Right forelimb (tissue), 1 donor: ENCODE measurements around the gene PPP1R9B.

Experiments
- DNase-seq: peaks from one replicate; pipeline ENCODE4 v3.0.0-alpha.2; 2018

Gene PPP1R9B

GRCh38 chr17:50141026-50141744 lies 9.3 kb downstream of the PPP1R9B start:
- no peak for DNase-seq

DNA sequence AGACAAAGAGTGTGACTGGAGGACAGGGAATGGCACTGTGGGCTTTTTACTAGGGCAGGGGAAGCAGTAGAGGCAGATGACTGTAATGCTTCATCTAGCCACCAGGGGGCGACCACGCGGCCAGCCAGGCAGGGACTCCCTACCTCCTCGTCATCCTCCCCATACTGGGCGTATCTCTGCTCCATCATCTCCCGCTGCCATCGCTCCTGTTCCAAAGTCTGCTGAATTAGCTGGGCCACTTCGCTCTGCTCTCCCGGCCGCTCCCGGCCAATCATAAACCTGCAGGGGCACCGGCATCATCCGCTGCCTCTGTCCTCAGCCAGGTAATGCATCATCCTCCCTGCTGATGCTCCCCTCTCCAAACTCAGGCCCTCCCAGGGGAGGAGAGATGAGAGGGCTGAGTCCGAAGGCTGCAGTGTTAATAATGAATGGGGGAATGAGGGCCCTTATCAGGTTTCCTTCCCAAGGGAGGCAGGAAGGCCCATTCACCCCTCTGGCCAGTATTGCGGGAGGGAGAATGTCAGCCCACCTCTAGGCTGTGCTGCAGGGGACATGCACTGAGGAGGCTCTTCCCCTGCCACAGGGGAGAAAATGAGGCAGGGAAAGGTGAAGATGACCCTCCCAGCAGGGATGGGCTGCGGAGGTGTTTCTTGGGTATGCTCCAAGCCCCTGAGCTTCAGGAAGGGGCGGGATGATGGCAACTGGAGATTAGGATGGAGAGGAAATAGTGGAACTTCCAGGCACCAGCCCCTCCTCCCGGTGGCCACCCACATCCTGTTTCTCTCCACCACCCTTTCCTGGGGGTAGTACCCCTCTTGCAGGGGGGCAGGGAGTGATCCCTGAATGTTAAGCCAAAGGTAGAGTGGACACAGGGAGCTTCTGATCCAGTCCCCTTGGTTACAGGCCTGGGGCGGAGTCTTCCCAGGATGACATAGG lies 10.3 kb downstream of the PPP1R9B start:
- DNase-seq, result peak; percentile 79

DNA sequence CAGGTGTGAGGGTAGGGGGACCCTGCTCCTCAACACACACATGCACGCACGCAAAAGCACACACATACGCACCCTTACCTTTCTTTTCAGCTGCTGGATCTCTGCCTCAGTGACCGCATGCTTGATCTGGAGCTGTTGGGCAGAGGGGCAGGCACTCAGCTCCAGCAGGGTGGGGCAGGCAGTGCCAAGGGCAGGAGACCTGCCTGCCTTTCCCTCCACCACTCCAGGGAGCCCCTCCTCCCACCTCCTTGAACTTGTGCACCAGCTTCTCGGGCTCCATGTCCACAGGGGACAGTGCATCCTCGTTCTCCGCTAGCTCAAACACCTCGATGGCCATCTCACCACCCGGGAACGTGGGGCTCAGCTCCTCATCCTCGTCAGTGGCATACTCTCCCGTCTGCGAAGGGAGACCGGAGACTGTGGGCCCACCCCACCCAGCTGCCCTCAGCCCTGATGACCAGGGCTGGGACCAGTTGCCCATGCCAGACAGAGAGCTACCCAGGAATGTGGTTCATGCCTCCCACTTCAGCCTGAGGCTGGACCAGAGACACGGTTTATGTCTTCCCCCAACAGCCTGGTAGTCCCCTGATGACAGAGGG lies 11.2 kb downstream of the PPP1R9B start:
- no peak for DNase-seq

- no peak for DNase-seq
Measured at GRCh38 chr17:50137042-50137441, 13.4 kb downstream of the PPP1R9B start.

DNA sequence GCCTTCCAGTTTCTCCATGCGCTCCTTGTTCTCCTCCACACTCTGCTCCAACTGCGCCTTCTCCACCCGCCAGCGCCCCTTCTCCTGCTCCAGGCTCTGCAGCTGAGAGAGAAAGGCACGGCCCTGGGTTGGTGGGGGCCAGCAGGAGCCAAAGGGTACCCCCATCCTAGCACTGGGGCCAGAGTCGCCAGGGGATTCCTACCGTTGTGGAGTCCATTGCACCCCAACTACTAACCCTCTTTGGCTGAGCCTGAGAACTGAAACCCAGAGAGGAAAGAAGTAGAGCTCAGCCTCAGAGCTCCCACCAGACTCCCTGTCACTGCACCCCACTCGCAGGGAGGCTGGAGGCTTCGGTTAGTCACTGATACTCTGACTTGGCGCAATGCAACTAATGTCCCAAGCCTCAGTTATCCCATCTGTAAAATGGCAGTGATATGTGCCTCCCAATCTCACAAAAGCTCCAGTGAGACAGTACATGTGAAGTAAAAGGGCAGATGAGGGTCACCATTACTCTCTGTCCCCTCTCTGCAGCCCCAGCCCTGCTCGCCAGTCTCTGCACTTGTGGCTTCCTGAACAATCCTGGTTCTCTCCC lies 14.3 kb downstream of the PPP1R9B start:
- no peak for DNase-seq

GRCh38 chr17:50135316-50136095 lies 15.0 kb downstream of the PPP1R9B start:
- DNase-seq, result no peak

DNA sequence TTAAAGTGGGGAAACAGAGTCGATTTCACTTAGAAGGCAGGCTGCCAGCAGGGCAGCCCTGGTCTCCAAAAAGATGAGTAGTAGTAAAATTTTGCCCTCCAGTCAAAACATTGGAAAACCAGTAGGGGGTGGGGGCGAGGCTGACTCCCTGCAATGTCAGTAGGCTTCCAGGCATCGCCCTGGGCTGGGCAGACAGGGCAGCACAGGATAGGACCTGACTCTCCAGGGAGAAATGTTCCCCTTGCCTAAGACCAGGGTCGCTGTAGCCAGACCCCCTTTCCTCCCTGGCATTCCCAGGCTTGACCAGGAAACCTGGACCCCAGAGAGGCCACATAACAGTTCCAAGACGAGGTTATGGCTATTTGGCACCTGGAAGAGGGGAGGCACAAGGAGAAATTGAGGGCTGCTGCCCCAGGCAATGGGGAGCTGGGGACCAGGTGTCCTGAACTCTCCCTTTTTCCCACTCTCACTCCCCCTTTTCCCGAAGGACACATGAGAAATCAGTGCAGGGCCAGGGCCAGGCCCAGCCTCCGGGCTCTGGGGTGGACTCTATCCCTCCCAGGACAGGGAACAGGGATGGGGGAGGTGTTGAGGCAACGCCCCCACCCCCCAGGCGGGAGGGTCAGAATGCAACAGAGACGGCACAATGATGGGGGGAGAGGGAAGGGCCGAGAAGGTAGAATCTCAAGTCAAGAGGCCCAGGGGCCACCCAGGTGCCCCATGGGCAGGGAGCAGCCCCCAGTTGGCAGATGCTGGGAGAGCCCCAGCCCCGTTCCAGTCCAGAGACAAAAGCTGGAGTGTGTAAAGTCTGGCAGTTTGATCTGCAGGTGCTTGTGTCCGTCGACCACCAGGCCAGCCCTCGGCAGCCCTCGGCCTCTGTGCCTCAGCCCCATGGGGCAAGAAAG lies 16.0 kb downstream of the PPP1R9B start:
- DNase-seq, result no peak

DNA sequence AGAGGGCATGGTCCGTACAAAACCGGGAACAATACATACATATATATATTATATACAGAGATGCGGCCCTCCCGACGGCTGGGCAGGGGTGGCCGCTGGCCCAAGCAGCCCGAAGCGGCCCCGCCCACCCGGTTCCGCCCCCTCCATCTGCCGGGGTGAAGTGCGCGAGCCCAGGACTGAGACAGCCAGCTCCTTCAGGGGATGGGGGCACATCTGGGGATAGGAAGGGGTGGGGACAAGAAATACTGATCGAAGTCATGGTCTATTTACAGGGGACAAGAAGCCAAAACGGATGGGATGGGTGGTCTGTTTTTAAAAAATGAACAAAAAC lies 16.7 kb downstream of the PPP1R9B start:
- no peak for DNase-seq

GRCh38 chr17:50133028-50133768 lies 17.3 kb downstream of the PPP1R9B start:
- DNase-seq, result no peak

DNA sequence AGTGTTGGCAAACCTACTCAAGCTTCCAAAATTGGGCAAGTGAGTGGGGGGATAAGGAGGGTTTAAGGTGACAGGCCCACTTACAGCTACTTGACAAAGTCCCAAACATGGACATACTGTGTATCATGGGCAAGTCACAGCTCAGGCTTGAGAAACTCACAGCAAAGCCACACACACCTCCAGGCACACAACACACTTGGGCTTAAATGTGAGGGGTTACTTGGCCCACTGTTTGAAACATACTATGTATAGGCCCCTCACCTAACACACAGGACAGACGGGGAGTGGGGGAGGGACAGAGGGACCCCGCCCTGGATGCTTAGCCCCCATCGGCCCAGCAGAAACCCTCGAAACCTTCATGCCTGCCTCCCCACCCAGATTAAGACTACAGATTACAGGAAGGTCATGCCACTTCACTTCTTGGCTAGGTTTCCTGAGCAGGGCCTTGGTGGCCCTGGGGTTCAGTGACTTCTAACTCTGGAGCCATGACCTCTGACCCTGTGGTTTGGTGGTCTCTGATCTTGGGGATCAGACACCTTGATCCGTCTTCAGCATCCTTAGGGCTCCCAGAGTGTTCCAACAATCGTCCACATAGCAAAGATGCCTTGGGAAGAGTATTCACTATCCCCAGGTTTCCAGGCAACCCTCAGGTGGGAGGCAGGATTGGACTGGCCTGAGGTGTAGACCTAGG lies 18.2 kb downstream of the PPP1R9B start:
- no peak for DNase-seq

- DNase-seq, result no peak
Measured at GRCh38 chr17:50130559-50131305, 19.7 kb downstream of the PPP1R9B start.

GRCh38 chr17:50129728-50130558 lies 20.5 kb downstream of the PPP1R9B start, which contains the start of gene SAMD14:
TSS of gene SAMD14 (minus strand) at chr17:50130160. CDS start at chr17:50124959, 5,201 bp downstream.
- DNase-seq, result peak; percentile 73

DNA sequence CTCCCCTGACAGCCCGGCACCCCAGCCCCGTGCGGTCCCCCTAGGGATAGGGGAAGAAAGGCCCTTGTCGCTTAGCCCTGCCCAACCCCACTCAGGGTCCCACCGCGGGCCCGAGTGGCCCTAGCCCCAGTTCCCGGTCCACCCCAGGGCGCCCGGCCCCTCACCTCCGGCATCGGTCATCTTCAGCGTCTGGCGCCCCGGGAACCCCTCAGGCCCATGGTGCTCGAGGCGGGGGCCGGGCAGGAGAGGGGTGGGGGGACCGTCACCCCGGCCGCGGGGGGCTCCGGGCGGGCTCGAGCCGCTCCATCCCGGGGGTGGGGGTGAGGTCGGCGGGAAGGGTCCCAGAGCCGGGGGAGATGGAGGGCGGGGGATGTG lies 21.1 kb downstream of the PPP1R9B start:
- DNase-seq, result no peak

DNA sequence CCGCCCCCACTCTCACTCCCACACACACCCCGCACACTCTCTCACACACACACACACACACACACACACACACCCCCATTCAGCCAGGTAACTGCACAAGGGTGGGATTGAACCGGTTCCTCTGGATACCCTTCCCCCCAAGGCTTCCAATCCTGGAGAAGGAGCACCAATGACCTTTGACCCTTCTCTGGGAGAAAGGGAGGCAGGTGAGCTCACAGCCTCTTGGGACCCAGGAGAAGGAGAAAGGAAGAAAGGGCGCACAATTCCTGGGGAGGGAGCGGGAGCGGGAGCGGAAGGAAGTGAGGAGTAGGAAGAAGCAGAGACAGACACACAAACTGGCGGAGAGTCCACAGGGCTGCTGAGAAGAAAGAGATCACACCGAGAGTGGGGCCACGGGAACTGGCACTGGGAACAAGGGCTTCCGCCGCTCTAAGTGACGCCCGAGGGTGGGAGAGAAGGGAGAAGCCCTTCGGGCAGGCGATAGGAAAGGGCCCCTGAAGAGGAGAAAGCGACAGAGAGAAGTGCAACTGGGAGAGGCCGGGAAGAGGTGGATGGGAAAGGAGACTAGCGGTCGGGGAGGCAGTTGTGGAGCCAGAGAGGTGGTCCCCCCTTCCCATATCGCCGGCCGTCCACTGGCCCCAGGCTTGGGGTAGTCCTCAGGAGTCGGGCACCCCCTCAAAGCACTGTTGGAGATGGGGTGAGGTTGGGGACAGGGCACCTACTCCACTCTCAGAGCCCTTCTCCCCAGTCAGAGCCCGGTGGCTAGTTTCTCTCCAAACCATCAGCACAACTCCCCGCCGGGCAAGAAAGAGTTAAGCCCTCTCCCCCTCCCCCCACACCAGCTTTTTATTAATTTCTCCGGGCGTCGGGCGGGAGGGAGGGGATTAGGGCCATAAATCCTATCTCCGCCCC lies 21.8 kb downstream of the PPP1R9B start:
- no peak for DNase-seq

DNA sequence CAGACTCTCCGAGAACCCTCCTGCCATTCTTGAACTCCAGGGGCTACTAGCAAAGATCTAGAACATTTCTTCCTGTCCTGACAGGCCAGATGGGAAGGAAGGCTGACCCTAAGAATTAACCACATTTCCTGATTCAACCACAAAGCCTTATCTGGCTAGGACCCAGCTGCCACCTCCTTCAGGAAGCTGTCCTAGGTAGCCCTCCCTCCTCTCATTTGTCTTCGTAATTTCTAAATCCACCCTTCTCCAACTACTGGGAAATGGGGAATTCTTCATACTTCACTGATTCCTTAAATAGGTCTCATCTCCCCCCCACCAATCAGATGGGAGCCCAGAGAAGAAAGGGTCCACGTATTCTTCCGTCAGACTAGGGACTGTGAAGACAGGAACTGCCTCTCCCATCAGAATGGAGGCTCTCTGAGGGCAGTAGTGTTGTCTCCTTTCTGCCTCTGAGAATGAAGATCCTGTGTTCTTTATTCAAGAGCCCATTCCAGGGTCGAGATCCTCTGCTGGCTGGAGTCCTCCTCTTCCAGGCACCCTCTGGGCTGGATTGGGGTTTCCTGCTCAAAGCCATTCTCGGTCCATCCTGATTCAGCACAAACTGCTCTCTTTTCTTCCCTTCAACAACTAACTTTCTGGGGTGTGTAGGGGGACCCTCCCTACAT lies 22.6 kb downstream of the PPP1R9B start:
- DNase-seq, result no peak

DNA sequence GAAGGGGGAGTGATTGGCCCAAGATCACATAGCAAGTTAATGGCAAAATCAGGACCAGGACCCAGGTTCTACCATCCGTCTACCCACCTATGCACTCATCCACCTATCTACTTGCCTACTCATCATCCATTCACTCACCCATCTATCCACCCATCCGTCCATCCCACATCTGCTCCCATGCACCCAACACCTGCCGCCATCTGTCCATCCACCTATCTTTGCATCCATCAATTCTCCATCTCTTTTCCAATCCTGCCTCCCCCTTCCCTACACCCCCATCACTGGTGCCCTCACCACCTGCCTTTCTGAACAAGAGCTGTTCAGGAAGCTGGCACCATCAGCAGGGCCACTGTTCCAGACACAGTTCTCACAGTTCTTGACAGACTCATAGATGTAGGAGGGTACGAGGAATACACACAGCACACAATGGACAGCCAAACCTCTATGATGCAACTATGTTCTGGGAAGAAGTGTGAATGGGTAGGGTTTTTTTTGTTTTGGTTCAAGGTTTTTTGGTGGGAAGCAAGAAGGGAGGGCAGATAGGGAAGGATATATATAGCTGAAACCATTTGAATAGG lies 25.0 kb downstream of the PPP1R9B start:
- DNase-seq, result no peak
